ENCODE results near the gene FILIP1.

FILIP1 gene

GRCh38 chr6:75302280-75302679 lies 191.3 kb downstream of the FILIP1 start:
- Histone ChIP-seq H3K36me3 (no peaks in the 10 kb centered on the region), H3K27me3 (ENCODE audit: insufficient read depth, low read depth, severe bottlenecking) (no peaks in the 10 kb centered on the region), H3K4me3 (ENCODE audit: low read depth, low read length) (no peak overlapping the region), H3K27ac (no peak overlapping the region), H3K9me3 (ENCODE audit: severe bottlenecking) (no peaks in the 10 kb centered on the region)
- no peak for DNase-seq
- TF ChIP-seq, protein P1, sequence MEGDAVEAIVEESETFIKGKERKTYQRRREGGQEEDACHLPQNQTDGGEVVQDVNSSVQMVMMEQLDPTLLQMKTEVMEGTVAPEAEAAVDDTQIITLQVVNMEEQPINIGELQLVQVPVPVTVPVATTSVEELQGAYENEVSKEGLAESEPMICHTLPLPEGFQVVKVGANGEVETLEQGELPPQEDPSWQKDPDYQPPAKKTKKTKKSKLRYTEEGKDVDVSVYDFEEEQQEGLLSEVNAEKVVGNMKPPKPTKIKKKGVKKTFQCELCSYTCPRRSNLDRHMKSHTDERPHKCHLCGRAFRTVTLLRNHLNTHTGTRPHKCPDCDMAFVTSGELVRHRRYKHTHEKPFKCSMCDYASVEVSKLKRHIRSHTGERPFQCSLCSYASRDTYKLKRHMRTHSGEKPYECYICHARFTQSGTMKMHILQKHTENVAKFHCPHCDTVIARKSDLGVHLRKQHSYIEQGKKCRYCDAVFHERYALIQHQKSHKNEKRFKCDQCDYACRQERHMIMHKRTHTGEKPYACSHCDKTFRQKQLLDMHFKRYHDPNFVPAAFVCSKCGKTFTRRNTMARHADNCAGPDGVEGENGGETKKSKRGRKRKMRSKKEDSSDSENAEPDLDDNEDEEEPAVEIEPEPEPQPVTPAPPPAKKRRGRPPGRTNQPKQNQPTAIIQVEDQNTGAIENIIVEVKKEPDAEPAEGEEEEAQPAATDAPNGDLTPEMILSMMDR (IDR thresholded peaks at IDR 0.05; ENCODE audit: low read depth, low read length) = no peak

GRCh38 chr6:75301537-75301936 lies 192.1 kb downstream of the FILIP1 start:
- Histone ChIP-seq H3K27ac (no peak overlapping the region), H3K27me3 (ENCODE audit: insufficient read depth, low read depth, severe bottlenecking) (no peaks in the 10 kb centered on the region), H3K4me3 (ENCODE audit: low read depth, low read length) (no peak overlapping the region), H3K9me3 (ENCODE audit: severe bottlenecking) (no peaks in the 10 kb centered on the region), H3K36me3 (no peaks in the 10 kb centered on the region)
- TF ChIP-seq, protein P1 (IDR thresholded peaks at IDR 0.05; ENCODE audit: low read depth, low read length) = no peak
- no peak for DNase-seq

GRCh38 chr6:75301088-75301487 lies 192.5 kb downstream of the FILIP1 start:
- H3K27ac ChIP-seq = no peak overlapping the region
- no peaks in the 10 kb centered on the region for H3K27me3 ChIP-seq (ENCODE audit: insufficient read depth, low read depth, severe bottlenecking)
- no peaks in the 10 kb centered on the region for H3K9me3 ChIP-seq (ENCODE audit: severe bottlenecking)
- no peak overlapping the region for H3K4me3 ChIP-seq (ENCODE audit: low read depth, low read length)
- TF ChIP-seq, protein P1 (IDR thresholded peaks at IDR 0.05; ENCODE audit: low read depth, low read length) = no peak
- DNase-seq = no peak
- no peaks in the 10 kb centered on the region for H3K36me3 ChIP-seq

DNA sequence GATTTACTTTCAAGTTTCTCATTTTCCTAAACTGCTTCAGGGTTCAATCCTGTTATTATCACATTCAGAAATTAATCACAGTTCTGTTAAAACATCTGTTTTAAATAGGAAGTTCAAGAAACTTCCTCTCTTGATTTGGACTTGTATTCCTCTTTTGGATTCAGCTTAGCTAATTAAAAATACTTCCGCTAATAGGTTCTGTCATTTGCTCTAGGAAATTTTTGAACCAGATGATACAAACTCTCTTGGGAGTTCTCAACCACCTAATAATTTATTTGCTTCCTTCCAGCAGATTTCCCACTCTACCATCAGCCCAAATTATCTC lies 193.1 kb downstream of the FILIP1 start:
- H3K4me3 ChIP-seq (ENCODE audit: low read depth, low read length) = no peak overlapping the region
- no peaks in the 10 kb centered on the region for H3K9me3 ChIP-seq (ENCODE audit: severe bottlenecking)
- no peak overlapping the region for H3K27ac ChIP-seq
- H3K36me3 ChIP-seq = no peaks in the 10 kb centered on the region
- no peaks in the 10 kb centered on the region for H3K27me3 ChIP-seq (ENCODE audit: insufficient read depth, low read depth, severe bottlenecking)
- TF ChIP-seq, protein P1 (IDR thresholded peaks at IDR 0.05; ENCODE audit: low read depth, low read length) = no peak
- DNase-seq = no peak

- Histone ChIP-seq H3K27me3 (ENCODE audit: insufficient read depth, low read depth, severe bottlenecking) (no peaks in the 10 kb centered on the region), H3K27ac (no peak overlapping the region), H3K4me3 (ENCODE audit: low read depth, low read length) (no peak overlapping the region), H3K9me3 (ENCODE audit: severe bottlenecking) (no peaks in the 10 kb centered on the region), H3K36me3 (no peaks in the 10 kb centered on the region)
- no peak for DNase-seq
- TF ChIP-seq, protein P1 (IDR thresholded peaks at IDR 0.05; ENCODE audit: low read depth, low read length) = no peak
Measured at GRCh38 chr6:75299801-75300530, 193.6 kb downstream of the FILIP1 start.
